A549 (cell line): ENCODE measurements around the gene TBC1D22A. TPM values are rescaled to one million over a fixed set of nuclear protein-coding genes. Genes with fewer than 3 reads are reported as not detected.

Experiments used
- ATAC-seq, 2 experiments: fragments of 200-7000 bp in 1 of 2; fragments of >200 bp in 1 of 2; cut with Nextera tagmentation in 1 of 2; cut with Tn5 transposase in 1 of 2; 3 replicates each; pipeline versions ENCODE4 v1.8.0 to v1.9.1; 2018 to 2020; ENCODE audit warnings: mild to moderate bottlenecking in 1 of 2, moderate library complexity in 1 of 2
- CTCF ChIA-PET: fragments of 300-600 bp; sonication (Branson Sonifier 250); formaldehyde crosslinking; extraction: SDS; loops from one replicate; lab custom pipeline; 2021; ENCODE audit warnings: antibody characterized with exemption, inconsistent platforms; lab: Yijun Ruan, JAX
- POLR2A ChIA-PET: fragments of 350-600 bp; formaldehyde crosslinking; extraction: SDS; loops from one replicate; lab custom pipeline; 2021; ENCODE audit warnings: antibody characterized with exemption, inconsistent platforms; lab: Yijun Ruan, JAX
- DNase-seq, 2 experiments: peaks; one replicate each; pipeline versions ENCODE4 v3.0.0 to v3.0.0-alpha.2; 2011 to 2016; ENCODE audit warnings: low read depth in 1 of 2, low spot score in 1 of 2
- FAIRE-seq: peaks from 2 replicates; lab custom pipeline; 2011; peaks lifted over from hg19 to GRCh38; lab: Jason Lieb, UNC
- H3K27ac ChIP-seq, 2 experiments: fragments of >200 bp; sonication (Bioruptor Twin); formaldehyde crosslinking; 3 replicates each; pipeline ENCODE4 v1.5.1; 2016 to 2017
- H3K4me1 ChIP-seq: fragments of >200 bp; sonication (Bioruptor Twin); formaldehyde crosslinking; 3 replicates; pipeline ENCODE4 v1.6.1; 2016
- H3K4me2 ChIP-seq: fragments of >200 bp; sonication (Bioruptor Twin); formaldehyde crosslinking; 3 replicates; pipeline ENCODE4 v1.6.1; 2016
- H3K4me3 ChIP-seq: fragments of >200 bp; sonication (Bioruptor Twin); formaldehyde crosslinking; 3 replicates; pipeline ENCODE4 v1.5.1; 2016
- H3K9me3 ChIP-seq: fragments of >200 bp; sonication (Bioruptor Twin); formaldehyde crosslinking; 3 replicates; pipeline ENCODE4 v1.6.1; 2016
- BHLHE40 ChIP-seq: IDR thresholded peaks from 2 replicates; pipeline ENCODE4 v1.6.1; 2012; ENCODE audit warnings: low read depth, low read length, inconsistent platforms
- CEBPB ChIP-seq, 2 experiments: fragments of >200 bp in 1 of 2; sonication (Bioruptor Twin) in 1 of 2; formaldehyde crosslinking in 1 of 2; IDR thresholded peaks; 2 replicates each; pipeline ENCODE4 v1.6.1; 2012 to 2016
- CHD2 ChIP-seq: fragments of 150-350 bp; IDR thresholded peaks from 2 replicates; pipeline ENCODE4 v1.6.1; 2014; ENCODE audit warnings: low read length; ENCODE audit not compliant: partially characterized antibody
- CHD4 ChIP-seq: fragments of 200-600 bp; sonication (generic); IDR thresholded peaks from 2 replicates; pipeline ENCODE4 v1.6.1; 2016; ENCODE audit warnings: antibody characterized with exemption, mild to moderate bottlenecking, borderline replicate concordance
- EHF ChIP-seq: fragments of 250-450 bp; sonication (Bioruptor Pico); IDR thresholded peaks from 2 replicates; pipeline ENCODE4 v1.5.0; 2020; ENCODE audit warnings: mild to moderate bottlenecking
- EHMT2 ChIP-seq: fragments of 200-600 bp; sonication (generic); IDR thresholded peaks from 2 replicates; pipeline ENCODE4 v1.6.1; 2016; ENCODE audit warnings: antibody characterized with exemption, low read depth, mild to moderate bottlenecking, moderate library complexity
- EP300 ChIP-seq, 2 experiments: fragments of >200 bp; sonication (Bioruptor Twin); formaldehyde crosslinking; IDR thresholded peaks; 2 replicates in 1 of 2; 3 replicates in 1 of 2; pipeline ENCODE4 v1.6.1; 2016 to 2017
- FOSB ChIP-seq: fragments of 250-450 bp; sonication (Bioruptor Pico); IDR thresholded peaks from 2 replicates; pipeline ENCODE4 v1.5.0; 2020; ENCODE audit warnings: mild to moderate bottlenecking, moderate library complexity
- FOSL2 ChIP-seq, 2 experiments: fragments of 450-650 bp in 1 of 2; fragments of >200 bp in 1 of 2; sonication (Bioruptor Twin) in 1 of 2; formaldehyde crosslinking; IDR thresholded peaks; 2 replicates each; pipeline versions ENCODE4 v1.5.0 to v1.6.1; 2016 to 2020; ENCODE audit warnings: mild to moderate bottlenecking in 1 of 2, moderate library complexity in 1 of 2
- GATA3 ChIP-seq: IDR thresholded peaks from 2 replicates; pipeline ENCODE4 v1.6.1; 2012; ENCODE audit warnings: borderline replicate concordance
- HDAC2 ChIP-seq: fragments of 200-600 bp; sonication (generic); IDR thresholded peaks from 2 replicates; pipeline ENCODE4 v1.6.1; 2016
- HEYL ChIP-seq: fragments of 250-450 bp; sonication (Bioruptor Pico); IDR thresholded peaks from 2 replicates; pipeline ENCODE4 v1.8.0; 2021; ENCODE audit warnings: mild to moderate bottlenecking, moderate library complexity
- HMGXB4 ChIP-seq: fragments of 250-450 bp; sonication (Bioruptor Pico); IDR thresholded peaks from 2 replicates; pipeline ENCODE4 v1.5.0; 2021; ENCODE audit warnings: mild to moderate bottlenecking, moderate library complexity, borderline replicate concordance
- HOXB5 ChIP-seq: fragments of 250-450 bp; sonication (Bioruptor Pico); IDR thresholded peaks from 2 replicates; pipeline ENCODE4 v1.5.0; 2020; ENCODE audit warnings: mild to moderate bottlenecking, moderate library complexity
- JUNB ChIP-seq: fragments of >200 bp; sonication (Bioruptor Twin); formaldehyde crosslinking; IDR thresholded peaks from 2 replicates; pipeline ENCODE4 v1.6.1; 2016
- MYC ChIP-seq: IDR thresholded peaks from 2 replicates; pipeline ENCODE4 v1.6.1; 2012; ENCODE audit warnings: mild to moderate bottlenecking, inconsistent platforms, low read length, improper control_type of control experiment, borderline replicate concordance
- NFE2L2 ChIP-seq: fragments of 150-350 bp; conservative IDR thresholded peaks from 2 replicates; pipeline ENCODE4 v1.6.1; 2014; ENCODE audit warnings: low read length
- NPAS2 ChIP-seq: fragments of 250-450 bp; sonication (Bioruptor Pico); IDR thresholded peaks from 2 replicates; pipeline ENCODE4 v1.8.0; 2022; ENCODE audit warnings: mild to moderate bottlenecking, moderate library complexity, borderline replicate concordance
- NR3C1 ChIP-seq: fragments of >200 bp; sonication (Bioruptor Twin); formaldehyde crosslinking; IDR thresholded peaks from 3 replicates; pipeline ENCODE4 v1.6.1; 2017
- PHF8 ChIP-seq: fragments of 200-600 bp; sonication (generic); IDR thresholded peaks from 2 replicates; pipeline ENCODE4 v1.6.1; 2016; ENCODE audit warnings: low read depth, mild to moderate bottlenecking, antibody characterized with exemption, moderate library complexity, borderline replicate concordance
- POLR2AphosphoS2 ChIP-seq: conservative IDR thresholded peaks from 2 replicates; pipeline ENCODE4 v1.6.1; 2012; ENCODE audit warnings: low read length, improper control_type of control experiment, inconsistent platforms
- RAD21 ChIP-seq, 2 experiments: fragments of >200 bp in 1 of 2; sonication (Bioruptor Twin) in 1 of 2; formaldehyde crosslinking in 1 of 2; IDR thresholded peaks in 1 of 2; conservative IDR thresholded peaks in 1 of 2; 2 replicates in 1 of 2; 3 replicates in 1 of 2; pipeline ENCODE4 v1.6.1; 2012 to 2018; ENCODE audit warnings: inconsistent platforms in 1 of 2
- RCOR1 ChIP-seq: fragments of 150-350 bp; IDR thresholded peaks from 2 replicates; pipeline ENCODE4 v1.6.1; 2014; ENCODE audit warnings: antibody characterized with exemption, low read length, low read depth
- RFX5 ChIP-seq: fragments of 450-650 bp; IDR thresholded peaks from 2 replicates; pipeline ENCODE4 v1.7.1; 2014; ENCODE audit warnings: antibody characterized with exemption, mild to moderate bottlenecking, moderate library complexity
- SMC3 ChIP-seq: fragments of >200 bp; sonication (Bioruptor Twin); formaldehyde crosslinking; IDR thresholded peaks from 3 replicates; pipeline ENCODE4 v1.6.1; 2018; ENCODE audit warnings: inconsistent platforms
- SREBF2 ChIP-seq: fragments of 450-650 bp; IDR thresholded peaks from 2 replicates; pipeline ENCODE4 v1.6.1; 2014; ENCODE audit warnings: mild to moderate bottlenecking, moderate library complexity
- ZC3H11A ChIP-seq: fragments of 450-650 bp; IDR thresholded peaks from 2 replicates; pipeline ENCODE4 v1.6.1; 2014; ENCODE audit warnings: antibody characterized with exemption, mild to moderate bottlenecking
- ZNF302 ChIP-seq: fragments of 250-450 bp; sonication (Bioruptor Pico); IDR thresholded peaks from 2 replicates; pipeline ENCODE4 v1.9.0; 2021; ENCODE audit warnings: inconsistent platforms, mild to moderate bottlenecking, moderate library complexity
- ZSCAN20 ChIP-seq: fragments of 250-450 bp; sonication (Bioruptor Pico); IDR thresholded peaks from 2 replicates; pipeline ENCODE4 v1.8.0; 2022; ENCODE audit warnings: mild to moderate bottlenecking, moderate library complexity
- whole genome bisulfite sequencing: methylation state at CpG from one replicate; pipeline ENCODE4 v1.1.6; 2017; ENCODE audit errors: missing lambda C conversion rate; 5-methylcytosine and 5-hydroxymethylcytosine counted together
- polyA plus RNA-seq, 4 experiments: library from polyadenylated mRNA; depleted of rRNA in 3 of 4; stranded (reverse); fragments of >200 nt; fragmentation: RNase III in 1 of 4; extraction: RNeasy Plus Mini Kit Qiagen cat#74134 plus additional on column Dnase treatment in 1 of 4; gene quantifications; 2 replicates in 3 of 4; 3 replicates in 1 of 4; pipeline ENCODE4 v1.2.3, GENCODE V29; 2011 to 2017
- TF ChIP-seq, protein P1 (sequence below): fragments of 150-350 bp; IDR thresholded peaks from 2 replicates; pipeline ENCODE4 v1.6.1; 2014; ENCODE audit warnings: low read depth, mild to moderate bottlenecking, low read length
- TF ChIP-seq, protein P2 (sequence below): fragments of >200 bp; sonication (Bioruptor Twin); formaldehyde crosslinking; IDR thresholded peaks from 3 replicates; pipeline ENCODE4 v1.5.1; 2016
- TF ChIP-seq, protein P3 (sequence below): IDR thresholded peaks from 2 replicates; pipeline ENCODE4 v1.6.1; 2012

Gene TBC1D22A
- polyA plus RNA-seq, 2 of the 4 experiments (the other 2 are of a cell fraction), result 8.9 to 10.8 TPM

GRCh38 chr22:46997311-46997970 is 235.0 kb downstream of the TBC1D22A start:
- DNase-seq (no peak), FAIRE-seq (no peak), ATAC-seq (no peak)
- no peak overlapping the region for H3K4me2 ChIP-seq
- POLR2A ChIA-PET, result no interaction called here
- CTCF ChIA-PET, result interaction anchor here (1.1 to 1.2 kb wide), 2 partner anchors 12 to 199 kb away, joined by 3 read pairs; no protein-coding TSS in a partner anchor
- H3K9me3 ChIP-seq, result no peaks in the 10 kb centered on the region
- H3K4me1 ChIP-seq, result no peaks in the 10 kb centered on the region
- H3K4me3 ChIP-seq, result no peak overlapping the region
- H3K27ac ChIP-seq, result no peak overlapping the region
- TF ChIP-seq ZSCAN20 (CRISPR knock-in tag) (no peak), FOSB (CRISPR knock-in tag) (no peak), RCOR1 (no peak), MYC (no peak), POLR2AphosphoS2 (no peak), RAD21 (conservative IDR thresholded peaks at IDR 0.05 in 1 of 2, IDR thresholded peaks at IDR 0.05 in 1 of 2) (no peak), NPAS2 (CRISPR knock-in tag) (no peak), EHF (CRISPR knock-in tag) (no peak), HOXB5 (CRISPR knock-in tag) (no peak), BHLHE40 (no peak), FOSL2 (IDR thresholded peaks at IDR 0.05) (no peak), FOSL2 (CRISPR knock-in tag; IDR thresholded peaks at IDR 0.05) (no peak), SREBF2 (no peak), ZC3H11A (no peak), GATA3 (no peak), ZNF302 (CRISPR knock-in tag) (no peak), PHF8 (no peak), EP300 (IDR thresholded peaks at IDR 0.05) (no peak)
- TF ChIP-seq, protein P1, sequence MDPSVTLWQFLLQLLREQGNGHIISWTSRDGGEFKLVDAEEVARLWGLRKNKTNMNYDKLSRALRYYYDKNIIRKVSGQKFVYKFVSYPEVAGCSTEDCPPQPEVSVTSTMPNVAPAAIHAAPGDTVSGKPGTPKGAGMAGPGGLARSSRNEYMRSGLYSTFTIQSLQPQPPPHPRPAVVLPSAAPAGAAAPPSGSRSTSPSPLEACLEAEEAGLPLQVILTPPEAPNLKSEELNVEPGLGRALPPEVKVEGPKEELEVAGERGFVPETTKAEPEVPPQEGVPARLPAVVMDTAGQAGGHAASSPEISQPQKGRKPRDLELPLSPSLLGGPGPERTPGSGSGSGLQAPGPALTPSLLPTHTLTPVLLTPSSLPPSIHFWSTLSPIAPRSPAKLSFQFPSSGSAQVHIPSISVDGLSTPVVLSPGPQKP, result no peak
- TF ChIP-seq, all 56 proteins: peak for 0
- 94% methylated on average over 13 of the region's 15 CpGs for WGBS

DNA sequence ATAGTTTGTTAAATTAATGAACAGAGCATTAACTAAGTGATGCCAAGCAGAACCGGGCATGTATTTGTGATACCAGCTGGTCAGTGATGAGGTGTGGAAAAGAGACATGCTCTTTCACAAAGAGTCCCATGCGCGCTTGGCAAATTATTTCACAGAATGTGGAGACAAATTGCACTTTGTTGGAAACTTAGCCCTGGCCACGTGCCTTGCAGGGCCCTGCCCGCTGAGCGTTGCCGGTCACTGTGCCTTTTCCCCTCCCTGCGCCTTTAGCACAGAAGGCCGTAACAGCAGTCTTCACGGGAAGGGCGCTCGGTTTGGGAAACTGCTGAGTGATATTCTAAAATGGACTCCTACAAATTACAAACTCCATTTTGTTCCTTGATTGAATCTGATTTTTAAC is 235.9 kb downstream of the TBC1D22A start:
- Histone ChIP-seq H3K4me2 (no peak overlapping the region), H3K4me1 (no peaks in the 10 kb centered on the region), H3K9me3 (no peaks in the 10 kb centered on the region), H3K27ac (no peak overlapping the region), H3K4me3 (no peak overlapping the region)
- CTCF ChIA-PET, result no interaction called here
- WGBS, result 96% methylated on average over 12 of the region's 12 CpGs
- no peak for FAIRE-seq
- no peak for DNase-seq
- no peak for ATAC-seq
- POLR2A ChIA-PET, result no interaction called here
- TF ChIP-seq NFE2L2 (no peak), ZC3H11A (no peak), EHMT2 (no peak), SMC3 (no peak), NR3C1 (no peak), HOXB5 (CRISPR knock-in tag) (no peak), CEBPB (IDR thresholded peaks at IDR 0.05) (no peak), JUNB (no peak), CHD2 (no peak), HEYL (CRISPR knock-in tag) (no peak), HMGXB4 (CRISPR knock-in tag) (no peak), RFX5 (no peak), MYC (no peak), HDAC2 (no peak), FOSL2 (IDR thresholded peaks at IDR 0.05) (no peak), FOSL2 (CRISPR knock-in tag; IDR thresholded peaks at IDR 0.05) (no peak), CHD4 (no peak)
- TF ChIP-seq, protein P2, sequence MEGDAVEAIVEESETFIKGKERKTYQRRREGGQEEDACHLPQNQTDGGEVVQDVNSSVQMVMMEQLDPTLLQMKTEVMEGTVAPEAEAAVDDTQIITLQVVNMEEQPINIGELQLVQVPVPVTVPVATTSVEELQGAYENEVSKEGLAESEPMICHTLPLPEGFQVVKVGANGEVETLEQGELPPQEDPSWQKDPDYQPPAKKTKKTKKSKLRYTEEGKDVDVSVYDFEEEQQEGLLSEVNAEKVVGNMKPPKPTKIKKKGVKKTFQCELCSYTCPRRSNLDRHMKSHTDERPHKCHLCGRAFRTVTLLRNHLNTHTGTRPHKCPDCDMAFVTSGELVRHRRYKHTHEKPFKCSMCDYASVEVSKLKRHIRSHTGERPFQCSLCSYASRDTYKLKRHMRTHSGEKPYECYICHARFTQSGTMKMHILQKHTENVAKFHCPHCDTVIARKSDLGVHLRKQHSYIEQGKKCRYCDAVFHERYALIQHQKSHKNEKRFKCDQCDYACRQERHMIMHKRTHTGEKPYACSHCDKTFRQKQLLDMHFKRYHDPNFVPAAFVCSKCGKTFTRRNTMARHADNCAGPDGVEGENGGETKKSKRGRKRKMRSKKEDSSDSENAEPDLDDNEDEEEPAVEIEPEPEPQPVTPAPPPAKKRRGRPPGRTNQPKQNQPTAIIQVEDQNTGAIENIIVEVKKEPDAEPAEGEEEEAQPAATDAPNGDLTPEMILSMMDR, result no peak
- TF ChIP-seq, protein P3, sequence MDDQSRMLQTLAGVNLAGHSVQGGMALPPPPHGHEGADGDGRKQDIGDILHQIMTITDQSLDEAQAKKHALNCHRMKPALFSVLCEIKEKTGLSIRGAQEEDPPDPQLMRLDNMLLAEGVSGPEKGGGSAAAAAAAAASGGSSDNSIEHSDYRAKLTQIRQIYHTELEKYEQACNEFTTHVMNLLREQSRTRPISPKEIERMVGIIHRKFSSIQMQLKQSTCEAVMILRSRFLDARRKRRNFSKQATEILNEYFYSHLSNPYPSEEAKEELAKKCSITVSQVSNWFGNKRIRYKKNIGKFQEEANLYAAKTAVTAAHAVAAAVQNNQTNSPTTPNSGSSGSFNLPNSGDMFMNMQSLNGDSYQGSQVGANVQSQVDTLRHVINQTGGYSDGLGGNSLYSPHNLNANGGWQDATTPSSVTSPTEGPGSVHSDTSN, result no peak
